Testis (tissue), 3 donors: ENCODE results near the gene AATF. TPM values are rescaled to one million over a fixed set of nuclear protein-coding genes. Genes with fewer than 3 reads are reported as not detected.

ENCODE experiments used
- DNase-seq: peaks from one replicate; pipeline ENCODE4 v3.0.0-alpha.2; 2019
- H3K27ac ChIP-seq, 2 donors: fragments of 200-600 bp; sonication (generic); one replicate each; pipeline ENCODE4 v1.5.1; 2019
- H3K27me3 ChIP-seq: fragments of 200-600 bp; sonication (generic); one replicate; pipeline ENCODE4 v1.5.1; 2019
- H3K36me3 ChIP-seq: fragments of 200-600 bp; sonication (generic); one replicate; pipeline ENCODE4 v1.5.1; 2017; ENCODE audit warnings: low read depth; ENCODE audit errors: missing control alignments
- H3K4me1 ChIP-seq: fragments of 200-600 bp; sonication (generic); one replicate; pipeline ENCODE4 v1.5.1; 2019
- H3K4me3 ChIP-seq, 2 donors: fragments of 200-600 bp; sonication (generic); one replicate each; pipeline ENCODE4 v1.5.1; 2017 to 2019
- H3K9me3 ChIP-seq: fragments of 200-600 bp; sonication (generic); one replicate; pipeline ENCODE4 v1.5.1; 2017
- POLR2A ChIP-seq: fragments of 450-650 bp; IDR thresholded peaks from one replicate; pipeline ENCODE4 v1.6.1; 2017; ENCODE audit warnings: antibody characterized with exemption, mild to moderate bottlenecking, moderate library complexity
- WGBS, 2 donors: methylation state at CpG; one replicate each; pipeline ENCODE4 v1.1.5; 2018; 5-methylcytosine and 5-hydroxymethylcytosine counted together
- intact Hi-C: fragments of 100-400 bp; cut with DNase I; formaldehyde crosslinking; loops from one replicate; pipeline ENCODE4 v1.15.1; 2023; ENCODE audit warnings: low total_unique reads
- polyA plus RNA-seq: library from polyadenylated mRNA; stranded (reverse); fragments of 350-450 nt; fragmentation: Illumina TruSeq; extraction: RNeasy Lipid Tissue Mini Kit (QIAGEN cat#74804); gene quantifications from one replicate; pipeline ENCODE4 v1.2.3, GENCODE V29; 2014; ENCODE audit warnings: low read depth, low replicate concordance; ENCODE audit not compliant: insufficient read depth
- total RNA-seq, 2 donors: library from RNA; depleted of rRNA; stranded (reverse); fragments of >200 nt; gene quantifications; one replicate each; pipeline ENCODE4 v1.2.3, GENCODE V29; 2016
- TF ChIP-seq, protein P1 (sequence below), 3 experiments: fragments of 450-650 bp in 2 of 3; fragments of 200-600 bp in 1 of 3; sonication (generic) in 1 of 3; IDR thresholded peaks; one replicate each; pipeline ENCODE4 v1.5.1; 2016 to 2019; ENCODE audit warnings: antibody characterized with exemption in 3 of 3, mild to moderate bottlenecking in 2 of 3, moderate library complexity in 1 of 3

AATF gene
- total and polyA plus RNA-seq, 3 donors from 2014 or later = 38.7 to 57.9 (median 39.5) TPM

DNA sequence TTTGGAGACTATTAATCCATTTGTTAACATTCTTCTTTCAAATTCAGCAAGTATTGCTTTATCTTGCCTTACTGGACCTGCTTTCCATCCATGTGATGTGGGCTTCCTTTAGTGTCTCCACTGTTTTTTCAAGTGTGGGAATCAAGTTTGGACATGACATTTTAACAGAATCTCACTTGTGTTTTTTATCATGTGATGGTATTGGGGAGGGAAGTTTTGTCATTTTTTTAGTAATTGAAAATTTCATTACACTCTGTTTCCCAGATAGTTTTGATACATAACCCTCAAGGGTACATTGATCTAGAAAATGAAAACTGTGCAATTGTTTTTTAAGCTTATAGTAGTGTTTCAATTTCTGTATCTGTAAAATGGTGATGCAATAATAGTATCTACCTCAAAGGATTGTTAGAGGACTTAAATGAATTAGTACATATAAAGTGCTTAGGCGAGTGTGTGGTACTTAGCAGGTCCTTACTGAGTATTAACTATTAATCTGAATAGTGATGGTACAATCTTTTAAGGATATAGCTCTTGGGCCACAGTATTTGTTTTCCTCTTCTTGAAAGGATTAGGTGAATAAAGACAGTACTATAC is 27.3 kb downstream of the AATF start:
- Histone ChIP-seq H3K27me3 (no peaks in the 10 kb centered on the region), H3K27ac (no peak overlapping the region), H3K36me3 (no peaks in the 10 kb centered on the region), H3K9me3 (no peaks in the 10 kb centered on the region), H3K4me3 (no peak overlapping the region), H3K4me1 (no peaks in the 10 kb centered on the region)
- no peak for DNase-seq
- TF ChIP-seq, protein P1, sequence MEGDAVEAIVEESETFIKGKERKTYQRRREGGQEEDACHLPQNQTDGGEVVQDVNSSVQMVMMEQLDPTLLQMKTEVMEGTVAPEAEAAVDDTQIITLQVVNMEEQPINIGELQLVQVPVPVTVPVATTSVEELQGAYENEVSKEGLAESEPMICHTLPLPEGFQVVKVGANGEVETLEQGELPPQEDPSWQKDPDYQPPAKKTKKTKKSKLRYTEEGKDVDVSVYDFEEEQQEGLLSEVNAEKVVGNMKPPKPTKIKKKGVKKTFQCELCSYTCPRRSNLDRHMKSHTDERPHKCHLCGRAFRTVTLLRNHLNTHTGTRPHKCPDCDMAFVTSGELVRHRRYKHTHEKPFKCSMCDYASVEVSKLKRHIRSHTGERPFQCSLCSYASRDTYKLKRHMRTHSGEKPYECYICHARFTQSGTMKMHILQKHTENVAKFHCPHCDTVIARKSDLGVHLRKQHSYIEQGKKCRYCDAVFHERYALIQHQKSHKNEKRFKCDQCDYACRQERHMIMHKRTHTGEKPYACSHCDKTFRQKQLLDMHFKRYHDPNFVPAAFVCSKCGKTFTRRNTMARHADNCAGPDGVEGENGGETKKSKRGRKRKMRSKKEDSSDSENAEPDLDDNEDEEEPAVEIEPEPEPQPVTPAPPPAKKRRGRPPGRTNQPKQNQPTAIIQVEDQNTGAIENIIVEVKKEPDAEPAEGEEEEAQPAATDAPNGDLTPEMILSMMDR (IDR thresholded peaks at IDR 0.05) = no peak
- TF ChIP-seq POLR2A = no peak
- intact Hi-C loops = loop anchor here (10.0 kb wide), 1 partner anchor 91 kb away; no protein-coding TSS in a partner anchor
- 93% methylated on average over 1 of the region's 1 CpG for WGBS, 2 donors

DNA sequence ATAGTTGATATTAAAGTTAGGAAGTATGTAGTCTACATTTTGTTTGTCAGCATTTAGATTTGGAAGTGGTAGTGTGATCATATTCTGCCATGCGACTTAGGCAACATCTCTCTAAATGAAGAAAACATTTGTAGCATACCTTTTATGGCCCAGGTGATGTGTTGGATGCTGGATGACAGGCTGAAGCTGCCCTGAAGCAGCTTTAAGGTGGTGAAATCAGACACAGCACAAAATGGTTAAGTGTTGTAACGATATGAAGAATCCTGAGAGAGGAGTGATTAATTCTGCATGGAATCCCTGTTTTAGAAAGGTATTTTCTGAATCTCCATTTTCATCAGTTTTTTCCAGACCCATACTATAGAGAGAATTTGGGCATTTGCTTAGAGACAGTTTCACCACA is 28.3 kb downstream of the AATF start:
- no peak for DNase-seq
- TF ChIP-seq, protein P1 (IDR thresholded peaks at IDR 0.05) = no peak
- no peak for TF ChIP-seq POLR2A
- intact Hi-C loops = loop anchor here (10.0 kb wide), 1 partner anchor 92 kb away; no protein-coding TSS in a partner anchor
- 90 to 91% methylated on average over 2 of the region's 2 CpGs for WGBS, 2 donors
- no peak overlapping the region for H3K4me3 ChIP-seq
- H3K4me1 ChIP-seq = no peaks in the 10 kb centered on the region
- H3K9me3 ChIP-seq = no peaks in the 10 kb centered on the region
- no peaks in the 10 kb centered on the region for H3K36me3 ChIP-seq
- H3K27me3 ChIP-seq = no peaks in the 10 kb centered on the region
- no peak overlapping the region for H3K27ac ChIP-seq

DNA sequence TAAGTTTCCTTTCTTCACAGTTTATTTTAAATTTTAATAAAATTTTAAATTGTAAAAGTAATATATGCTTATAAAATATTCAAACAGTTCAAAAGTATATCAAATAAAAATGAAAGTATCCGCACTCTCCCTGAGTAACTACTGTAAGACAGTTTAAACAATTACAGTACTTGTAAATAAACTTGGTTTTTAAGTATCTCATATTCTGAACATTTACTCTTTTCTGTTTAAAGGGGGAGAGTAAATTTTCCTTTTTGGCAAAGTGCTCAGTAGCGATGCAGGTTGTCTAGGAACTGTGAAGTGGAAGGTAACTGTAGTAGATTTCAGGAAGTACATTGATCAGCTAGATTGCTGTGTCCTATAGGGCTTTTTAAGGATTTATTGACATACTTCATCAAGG is 28.8 kb downstream of the AATF start:
- H3K9me3 ChIP-seq = no peaks in the 10 kb centered on the region
- intact Hi-C loops = loop anchor here (10.0 kb wide), 1 partner anchor 93 kb away; no protein-coding TSS in a partner anchor
- 94 to 96% methylated on average over 2 of the region's 2 CpGs for WGBS, 2 donors
- no peaks in the 10 kb centered on the region for H3K36me3 ChIP-seq
- H3K27ac ChIP-seq = no peak overlapping the region
- no peaks in the 10 kb centered on the region for H3K27me3 ChIP-seq
- no peak for TF ChIP-seq POLR2A
- TF ChIP-seq, protein P1 (IDR thresholded peaks at IDR 0.05) = no peak
- H3K4me1 ChIP-seq = no peaks in the 10 kb centered on the region
- H3K4me3 ChIP-seq = no peak overlapping the region
- DNase-seq = no peak

DNA sequence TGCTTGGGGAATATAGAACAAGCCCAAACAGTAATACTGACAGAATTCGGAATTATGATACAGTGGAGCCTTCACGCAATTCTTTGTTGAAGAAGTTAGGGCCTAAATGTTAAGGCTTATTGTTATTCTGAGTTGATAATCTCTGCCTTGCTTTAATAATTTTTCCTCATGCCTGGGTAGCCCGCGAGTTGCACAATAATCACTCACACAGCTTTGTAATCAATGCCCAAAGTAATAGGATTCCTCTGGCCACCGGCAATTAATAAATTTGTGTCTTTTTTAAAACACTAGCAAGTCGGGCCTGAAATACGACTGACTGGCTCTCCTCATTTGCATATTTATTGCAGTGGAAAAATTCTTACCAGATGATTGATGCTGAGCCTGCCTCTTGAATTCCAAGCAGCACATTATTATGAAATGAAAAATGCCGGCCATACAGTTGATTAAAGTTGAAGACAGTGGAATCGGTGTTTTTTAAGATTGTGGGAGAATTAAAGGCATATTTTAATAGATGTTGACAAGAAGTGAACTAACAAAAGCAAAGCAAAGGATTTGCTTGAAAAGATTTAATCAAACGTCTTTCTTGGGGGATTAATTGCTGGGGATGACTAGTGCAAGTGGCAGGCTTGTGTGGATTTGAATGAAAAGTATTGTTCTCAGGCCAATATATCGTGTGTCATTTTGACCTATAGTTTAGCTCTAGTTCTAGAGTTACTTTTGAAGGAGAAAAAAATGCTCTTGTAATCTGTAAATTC is 30.2 kb downstream of the AATF start:
- H3K27ac ChIP-seq = no peak overlapping the region
- TF ChIP-seq, protein P1 (IDR thresholded peaks at IDR 0.05) = no peak
- no peak for TF ChIP-seq POLR2A
- intact Hi-C loops = loop anchor here (10.0 kb wide), 1 partner anchor 94 kb away; no protein-coding TSS in a partner anchor

More for the DNA sequence above, 30.2 kb downstream of the AATF start:
- Histone ChIP-seq H3K9me3 (no peaks in the 10 kb centered on the region), H3K4me3 (no peak overlapping the region), H3K4me1 (no peaks in the 10 kb centered on the region), H3K27me3 (no peaks in the 10 kb centered on the region), H3K36me3 (no peaks in the 10 kb centered on the region)
- no peak for DNase-seq
- 83 to 84% methylated on average over 11 of the region's 11 CpGs for WGBS, 2 donors
